ENCODE measurements around the gene TMTC3. TPM values are rescaled to one million over a fixed set of nuclear protein-coding genes. Genes with fewer than 3 reads are reported as not detected.
"Not testable (repeated sequence)": the region's sequence is repeated elsewhere in the genome, so short reads cannot be mapped to it uniquely, and the experiment has no call there.

TMTC3 gene
- total RNA-seq, 2 experiments from 2014 or later = 5.3 to 5.4 TPM

DNA sequence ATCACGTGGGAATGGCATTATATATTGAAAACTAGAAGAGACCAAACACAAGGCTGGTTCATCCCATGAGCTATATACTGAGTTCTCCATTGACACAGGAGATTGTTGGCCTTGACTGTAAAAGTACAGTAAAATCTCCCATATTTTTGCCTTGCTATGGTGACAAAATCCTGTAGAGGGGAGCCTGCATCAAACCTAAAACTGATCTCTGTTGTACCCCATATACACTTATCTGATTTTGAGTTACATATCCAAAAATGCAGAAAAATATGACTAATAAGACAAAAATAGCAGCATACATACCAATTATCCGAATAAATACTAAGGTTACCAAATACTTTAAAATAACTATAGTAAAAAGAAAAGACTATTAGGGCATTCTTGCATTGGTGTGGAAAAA is 60.4 kb downstream of the TMTC3 start:
- H3K9me3 Mint-ChIP-seq (ENCODE audit: insufficient read depth) = no peaks in the 10 kb centered on the region
- ATAC-seq = no peak

DNA sequence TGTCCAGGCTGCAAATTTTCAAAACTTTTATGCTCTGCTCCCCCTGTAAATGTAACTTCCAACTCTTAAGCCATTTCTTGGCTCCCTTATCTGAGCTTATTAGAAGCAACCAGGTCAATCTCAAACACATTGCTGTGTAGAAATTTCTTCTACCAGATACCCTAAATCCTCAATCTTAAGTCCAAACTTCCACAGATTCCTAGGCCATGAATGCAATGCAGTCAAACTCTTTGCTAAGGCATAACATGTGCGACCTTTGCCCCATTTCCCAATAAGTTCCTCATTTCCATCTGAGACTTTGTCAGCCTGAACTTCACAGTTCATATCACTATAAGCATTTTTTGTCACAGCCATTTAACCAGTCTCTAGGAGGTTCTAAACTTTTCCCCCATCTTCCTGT is 64.5 kb downstream of the TMTC3 start:
- Mint-ChIP-seq H3K36me3 (ENCODE audit: low read depth) (no peaks in the 10 kb centered on the region), H3K27ac (no peak overlapping the region), H3K27me3 (ENCODE audit: low read depth) (no peaks in the 10 kb centered on the region), H3K4me1 (ENCODE audit: low read depth) (no peaks in the 10 kb centered on the region), H3K9me3 (ENCODE audit: insufficient read depth) (no peaks in the 10 kb centered on the region), H3K4me3 (no peak overlapping the region)
- ChIA-PET POLR2A (no interaction called here), CTCF (no interaction called here)
- DNase-seq = no peak
- no peak for ATAC-seq

More for the DNA sequence above, 60.4 kb downstream of the TMTC3 start:
- H3K27ac Mint-ChIP-seq = no peak overlapping the region
- no peaks in the 10 kb centered on the region for H3K27me3 Mint-ChIP-seq (ENCODE audit: low read depth)
- ChIA-PET CTCF (no interaction called here), POLR2A (interaction anchor here (0.6 kb wide), 1 partner anchor 35 kb away, joined by 4 read pairs; no protein-coding TSS in a partner anchor)
- no peaks in the 10 kb centered on the region for H3K36me3 Mint-ChIP-seq (ENCODE audit: low read depth)
- DNase-seq = no peak
- H3K4me1 Mint-ChIP-seq (ENCODE audit: low read depth) = no peaks in the 10 kb centered on the region
- H3K4me3 Mint-ChIP-seq = no peak overlapping the region

GRCh38 chr12:88207921-88208620 is 66.0 kb downstream of the TMTC3 start:
- no peaks in the 10 kb centered on the region for H3K27me3 Mint-ChIP-seq (ENCODE audit: low read depth)
- no peak for DNase-seq
- peaks cover 4% of the 10 kb centered on the region for H3K9me3 Mint-ChIP-seq (ENCODE audit: insufficient read depth)
- H3K4me3 Mint-ChIP-seq = no peak overlapping the region
- ATAC-seq = no peak
- ChIA-PET POLR2A (no interaction called here), CTCF (no interaction called here)
- no peak overlapping the region for H3K27ac Mint-ChIP-seq
- H3K4me1 Mint-ChIP-seq (ENCODE audit: low read depth) = no peaks in the 10 kb centered on the region
- no peaks in the 10 kb centered on the region for H3K36me3 Mint-ChIP-seq (ENCODE audit: low read depth)

DNA sequence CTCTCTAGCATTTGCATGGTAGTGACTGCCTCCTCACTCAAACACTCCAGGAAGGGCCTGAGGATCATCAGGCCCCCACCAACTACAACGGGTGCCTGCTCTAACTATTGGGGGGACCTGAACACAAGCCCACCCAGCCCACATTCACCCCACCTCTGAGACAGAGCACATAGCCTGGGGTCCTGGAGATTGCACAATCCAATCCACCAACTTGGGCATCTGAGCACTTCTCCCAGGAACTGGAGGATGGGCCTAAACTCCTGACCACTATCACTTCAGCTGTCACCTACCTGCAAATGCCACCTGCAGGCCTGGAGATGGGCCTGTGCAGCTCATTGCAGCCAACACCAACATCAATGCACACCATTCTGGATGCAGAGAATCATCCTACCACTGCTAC is 66.6 kb downstream of the TMTC3 start:
- ATAC-seq (no peak), DNase-seq (no peak)
- no peaks in the 10 kb centered on the region for H3K4me1 Mint-ChIP-seq (ENCODE audit: low read depth)
- peaks cover 7% of the 10 kb centered on the region for H3K9me3 Mint-ChIP-seq (ENCODE audit: insufficient read depth)
- no peaks in the 10 kb centered on the region for H3K36me3 Mint-ChIP-seq (ENCODE audit: low read depth)
- ChIA-PET CTCF (no interaction called here), POLR2A (no interaction called here)
- no peak overlapping the region for H3K4me3 Mint-ChIP-seq
- no peaks in the 10 kb centered on the region for H3K27me3 Mint-ChIP-seq (ENCODE audit: low read depth)
- H3K27ac Mint-ChIP-seq = no peak overlapping the region

DNA sequence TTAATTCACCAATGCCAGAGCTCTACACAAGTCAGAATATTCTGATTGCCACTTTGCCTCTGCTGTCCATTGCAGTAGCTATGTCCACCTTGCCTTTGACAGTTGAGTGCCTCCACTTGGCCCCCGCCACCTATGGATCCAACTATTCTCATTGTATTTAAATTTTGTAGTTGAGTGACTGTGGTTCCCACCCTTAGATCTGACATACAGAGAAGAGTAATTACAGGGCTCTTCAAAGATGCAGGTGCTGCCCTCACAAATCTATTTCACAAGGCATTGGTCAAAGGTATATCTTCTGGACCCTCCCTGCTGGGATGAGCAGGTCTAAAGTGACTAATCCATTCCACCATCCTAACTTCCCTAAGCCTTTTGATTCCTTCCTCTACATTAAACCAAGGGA is 68.2 kb downstream of the TMTC3 start:
- H3K27me3 Mint-ChIP-seq (ENCODE audit: low read depth); H3K9me3 Mint-ChIP-seq (ENCODE audit: insufficient read depth); POLR2A ChIA-PET; DNase-seq; H3K27ac Mint-ChIP-seq; H3K4me3 Mint-ChIP-seq; H3K36me3 Mint-ChIP-seq (ENCODE audit: low read depth); CTCF ChIA-PET; ATAC-seq; H3K4me1 Mint-ChIP-seq (ENCODE audit: low read depth): not testable (repeated sequence)

DNA sequence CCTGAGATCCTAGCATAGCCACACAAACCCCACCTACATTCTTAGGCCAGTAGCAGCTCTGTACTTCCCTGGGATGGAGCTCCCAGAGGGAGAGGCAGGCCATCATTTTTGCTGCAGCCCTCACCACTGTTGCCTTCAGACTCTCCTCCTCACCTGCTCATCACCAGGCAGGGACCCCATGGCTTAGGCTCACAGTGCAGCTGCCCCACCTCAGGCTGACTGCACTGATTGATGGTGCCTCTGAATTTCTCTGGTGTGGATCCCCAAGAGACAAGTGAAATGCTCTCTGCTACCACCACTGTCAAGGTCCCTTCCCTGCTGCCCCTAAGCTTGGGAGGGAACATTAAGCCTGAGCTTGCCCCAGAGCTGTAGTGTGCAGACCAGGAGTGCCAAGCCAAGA is 76.2 kb downstream of the TMTC3 start:
- H3K9me3 Mint-ChIP-seq (ENCODE audit: insufficient read depth) = peaks cover 4% of the 10 kb centered on the region
- DNase-seq (no peak), ATAC-seq (no peak)
- ChIA-PET CTCF (no interaction called here), POLR2A (no interaction called here)
- H3K36me3 Mint-ChIP-seq (ENCODE audit: low read depth) = no peaks in the 10 kb centered on the region
- H3K27me3 Mint-ChIP-seq (ENCODE audit: low read depth) = no peaks in the 10 kb centered on the region
- H3K4me1 Mint-ChIP-seq (ENCODE audit: low read depth) = no peaks in the 10 kb centered on the region
- no peak overlapping the region for H3K27ac Mint-ChIP-seq
- H3K4me3 Mint-ChIP-seq = no peak overlapping the region

- Mint-ChIP-seq H3K27ac (no peak overlapping the region), H3K36me3 (ENCODE audit: low read depth) (no peaks in the 10 kb centered on the region), H3K9me3 (ENCODE audit: insufficient read depth) (peaks cover 3% of the 10 kb centered on the region), H3K4me1 (ENCODE audit: low read depth) (no peaks in the 10 kb centered on the region), H3K4me3 (no peak overlapping the region), H3K27me3 (ENCODE audit: low read depth) (no peaks in the 10 kb centered on the region)
- ATAC-seq (no peak), DNase-seq (no peak)
- POLR2A ChIA-PET = no interaction called here
- CTCF ChIA-PET = no interaction called here
Observed at GRCh38 chr12:88219861-88220260, 77.8 kb downstream of the TMTC3 start.

- ChIA-PET POLR2A (no interaction called here), CTCF (no interaction called here)
- Mint-ChIP-seq H3K9me3 (ENCODE audit: insufficient read depth) (peaks cover 3% of the 10 kb centered on the region), H3K27ac (no peak overlapping the region), H3K36me3 (ENCODE audit: low read depth) (no peaks in the 10 kb centered on the region), H3K4me1 (ENCODE audit: low read depth) (peaks cover 4% of the 10 kb centered on the region), H3K27me3 (ENCODE audit: low read depth) (no peaks in the 10 kb centered on the region), H3K4me3 (no peak overlapping the region)
- DNase-seq (no peak), ATAC-seq (no peak)
Observed at GRCh38 chr12:88223519-88223918, 81.4 kb downstream of the TMTC3 start.

- H3K9me3 Mint-ChIP-seq (ENCODE audit: insufficient read depth) = no peaks in the 10 kb centered on the region
Observed at GRCh38 chr12:88225776-88226175, 83.7 kb downstream of the TMTC3 start.

DNA sequence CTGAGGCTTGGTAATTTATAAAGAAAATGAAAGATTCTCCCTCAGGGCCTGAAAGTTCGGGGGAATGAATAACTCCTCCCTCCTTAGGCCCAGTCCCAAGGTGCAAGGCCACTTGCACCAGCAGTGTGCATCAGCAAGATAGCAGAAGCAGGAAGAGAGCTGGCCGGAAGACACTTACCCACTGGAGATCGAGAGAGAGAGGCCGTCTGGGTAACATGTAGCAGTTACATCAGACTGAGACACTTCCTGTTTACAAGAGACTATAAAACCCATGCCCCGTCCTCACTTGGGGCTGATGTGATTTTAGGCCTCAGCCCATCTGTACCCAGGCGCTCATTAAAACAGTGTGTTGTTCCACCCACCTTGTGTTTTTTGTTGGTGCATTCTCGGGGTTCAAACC is 85.2 kb downstream of the TMTC3 start:
- H3K4me1 Mint-ChIP-seq (ENCODE audit: low read depth) = peaks cover 4% of the 10 kb centered on the region
- H3K4me3 Mint-ChIP-seq = no peak overlapping the region
- ATAC-seq = no peak
- DNase-seq = peak; percentile 26
- CTCF ChIA-PET = no interaction called here
- H3K27ac Mint-ChIP-seq = peak overlapping the region; percentile 56
- POLR2A ChIA-PET = no interaction called here
- H3K27me3 Mint-ChIP-seq (ENCODE audit: low read depth) = no peaks in the 10 kb centered on the region
- no peaks in the 10 kb centered on the region for H3K9me3 Mint-ChIP-seq (ENCODE audit: insufficient read depth)
- no peaks in the 10 kb centered on the region for H3K36me3 Mint-ChIP-seq (ENCODE audit: low read depth)

More at GRCh38 chr12:88225776-88226175, 83.7 kb downstream of the TMTC3 start:
- H3K27ac Mint-ChIP-seq = no peak overlapping the region
- no peaks in the 10 kb centered on the region for H3K27me3 Mint-ChIP-seq (ENCODE audit: low read depth)
- ChIA-PET CTCF (no interaction called here), POLR2A (no interaction called here)
- no peak for ATAC-seq
- DNase-seq = no peak
- H3K4me3 Mint-ChIP-seq = no peak overlapping the region
- peaks cover 4% of the 10 kb centered on the region for H3K4me1 Mint-ChIP-seq (ENCODE audit: low read depth)
- H3K36me3 Mint-ChIP-seq (ENCODE audit: low read depth) = no peaks in the 10 kb centered on the region

GRCh38 chr12:88227871-88228270 is 85.8 kb downstream of the TMTC3 start:
- ATAC-seq = no peak
- peaks cover 4% of the 10 kb centered on the region for H3K4me1 Mint-ChIP-seq (ENCODE audit: low read depth)
- H3K36me3 Mint-ChIP-seq (ENCODE audit: low read depth) = no peaks in the 10 kb centered on the region
- no peaks in the 10 kb centered on the region for H3K9me3 Mint-ChIP-seq (ENCODE audit: insufficient read depth)
- no peaks in the 10 kb centered on the region for H3K27me3 Mint-ChIP-seq (ENCODE audit: low read depth)
- H3K27ac Mint-ChIP-seq = no peak overlapping the region
- CTCF ChIA-PET = no interaction called here
- POLR2A ChIA-PET = interaction anchor here (0.7 kb wide), 1 partner anchor 141 kb away, joined by 3 read pairs; no protein-coding TSS in a partner anchor
- no peak for DNase-seq
- no peak overlapping the region for H3K4me3 Mint-ChIP-seq

GRCh38 chr12:88228720-88229119 is 86.6 kb downstream of the TMTC3 start:
- Mint-ChIP-seq H3K9me3 (ENCODE audit: insufficient read depth) (no peaks in the 10 kb centered on the region), H3K36me3 (ENCODE audit: low read depth) (no peaks in the 10 kb centered on the region), H3K4me3 (no peak overlapping the region), H3K27ac (no peak overlapping the region), H3K27me3 (ENCODE audit: low read depth) (no peaks in the 10 kb centered on the region), H3K4me1 (ENCODE audit: low read depth) (peaks cover 4% of the 10 kb centered on the region)
- ChIA-PET CTCF (interaction anchor here (0.7 kb wide), 1 partner anchor 8 kb away, joined by 3 read pairs; no protein-coding TSS in a partner anchor), POLR2A (interaction anchor here (0.7 kb wide), 1 partner anchor 141 kb away, joined by 3 read pairs; no protein-coding TSS in a partner anchor)
- ATAC-seq = no peak
- DNase-seq = no peak

DNA sequence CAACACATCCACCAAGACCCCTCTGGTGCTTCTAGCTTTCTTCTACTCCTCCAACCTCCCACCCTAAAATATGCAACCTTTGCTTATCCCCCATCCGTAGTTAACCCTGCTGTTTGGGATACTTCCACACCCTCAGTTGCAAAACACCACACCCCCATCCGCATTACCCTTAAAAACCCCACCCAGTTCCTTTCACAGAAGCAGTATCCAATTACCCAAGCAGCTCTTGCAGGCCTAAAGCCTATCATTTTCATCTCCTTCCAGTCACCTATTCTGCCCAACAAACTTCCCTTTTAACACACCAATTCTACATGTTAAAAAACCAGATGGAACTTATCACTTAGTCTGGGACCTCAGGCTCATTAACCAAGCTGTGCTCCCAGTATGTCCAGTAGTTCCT is 88.2 kb downstream of the TMTC3 start:
- H3K4me3 Mint-ChIP-seq = no peak overlapping the region
- ChIA-PET POLR2A (no interaction called here), CTCF (no interaction called here)
- no peak for DNase-seq
- no peaks in the 10 kb centered on the region for H3K9me3 Mint-ChIP-seq (ENCODE audit: insufficient read depth)
- ATAC-seq = no peak
- H3K4me1 Mint-ChIP-seq (ENCODE audit: low read depth) = peaks cover 4% of the 10 kb centered on the region
- H3K36me3 Mint-ChIP-seq (ENCODE audit: low read depth) = no peaks in the 10 kb centered on the region
- H3K27ac Mint-ChIP-seq = no peak overlapping the region
- no peaks in the 10 kb centered on the region for H3K27me3 Mint-ChIP-seq (ENCODE audit: low read depth)
